ENCODE results near the gene DOCK9.

DNA sequence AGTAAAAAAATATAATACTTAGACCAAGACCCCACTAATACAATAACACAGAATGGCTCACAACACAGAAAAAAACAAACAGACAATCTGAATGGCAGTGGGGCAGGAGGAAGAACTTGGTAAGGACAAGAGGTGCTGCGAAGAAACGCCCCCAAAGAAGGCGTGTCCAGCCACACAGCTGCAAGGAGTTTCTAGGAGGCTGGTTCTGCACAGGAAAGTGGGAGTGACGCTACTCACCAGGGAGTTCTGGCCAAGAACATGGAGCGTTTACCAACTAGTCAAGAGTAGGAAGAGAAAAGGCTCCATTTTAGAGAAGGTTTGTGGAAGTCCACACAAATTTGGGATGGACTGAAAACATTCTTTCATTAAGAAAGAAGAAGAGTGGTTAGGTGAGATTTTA, 130.1 kb downstream of the DOCK9 start:
- TF ChIP-seq, protein P1, sequence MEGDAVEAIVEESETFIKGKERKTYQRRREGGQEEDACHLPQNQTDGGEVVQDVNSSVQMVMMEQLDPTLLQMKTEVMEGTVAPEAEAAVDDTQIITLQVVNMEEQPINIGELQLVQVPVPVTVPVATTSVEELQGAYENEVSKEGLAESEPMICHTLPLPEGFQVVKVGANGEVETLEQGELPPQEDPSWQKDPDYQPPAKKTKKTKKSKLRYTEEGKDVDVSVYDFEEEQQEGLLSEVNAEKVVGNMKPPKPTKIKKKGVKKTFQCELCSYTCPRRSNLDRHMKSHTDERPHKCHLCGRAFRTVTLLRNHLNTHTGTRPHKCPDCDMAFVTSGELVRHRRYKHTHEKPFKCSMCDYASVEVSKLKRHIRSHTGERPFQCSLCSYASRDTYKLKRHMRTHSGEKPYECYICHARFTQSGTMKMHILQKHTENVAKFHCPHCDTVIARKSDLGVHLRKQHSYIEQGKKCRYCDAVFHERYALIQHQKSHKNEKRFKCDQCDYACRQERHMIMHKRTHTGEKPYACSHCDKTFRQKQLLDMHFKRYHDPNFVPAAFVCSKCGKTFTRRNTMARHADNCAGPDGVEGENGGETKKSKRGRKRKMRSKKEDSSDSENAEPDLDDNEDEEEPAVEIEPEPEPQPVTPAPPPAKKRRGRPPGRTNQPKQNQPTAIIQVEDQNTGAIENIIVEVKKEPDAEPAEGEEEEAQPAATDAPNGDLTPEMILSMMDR (IDR thresholded peaks at IDR 0.05) = no peak
- no peak for TF ChIP-seq POLR2A (IDR thresholded peaks at IDR 0.05)

All from esophagus squamous epithelium (tissue), 4 donors.